OCI-LY7 (cell line): Measurements from ENCODE around the gene LCA5.

Experiments
- CTCF ChIP-seq: fragments of 200-600 bp; sonication (generic); conservative IDR thresholded peaks from 2 replicates; pipeline ENCODE4 v1.5.1; 2014; ENCODE audit warnings: mild to moderate bottlenecking, antibody characterized with exemption, low read length, moderate library complexity, mixed read lengths
- EZH2phosphoT487 ChIP-seq: fragments of 200-600 bp; sonication (generic); IDR thresholded peaks from 2 replicates; pipeline ENCODE4 v1.6.1; 2018; ENCODE audit warnings: low read depth, borderline replicate concordance, mild to moderate bottlenecking, mixed run types, antibody characterized with exemption, low read length, moderate library complexity, mixed read lengths

GRCh38 chr6:79543886-79544285 lies 6.7 kb upstream of the LCA5 start:
- TF ChIP-seq CTCF, result no peak
- no peak for TF ChIP-seq EZH2phosphoT487
